Urinary bladder (tissue), 4 donors: Measurements from ENCODE around the gene PTGES. TPM values are rescaled to one million over a fixed set of nuclear protein-coding genes. Genes with fewer than 3 reads are reported as not detected.
"Not testable (repeated sequence)": the region's sequence is repeated elsewhere in the genome, so short reads cannot be mapped to it uniquely, and the experiment has no call there.

Source experiments
- DNase-seq: peaks from one replicate; pipeline ENCODE4 v3.0.0-alpha.2; 2015; ENCODE audit errors: extremely low spot score
- H3K27ac ChIP-seq: one replicate; pipeline ENCODE4 v1.5.1; 2013; ENCODE audit warnings: low read depth, mild to moderate bottlenecking, moderate library complexity
- H3K36me3 ChIP-seq: one replicate; pipeline ENCODE4 v1.6.1; 2013; ENCODE audit warnings: mild to moderate bottlenecking, moderate library complexity; ENCODE audit not compliant: insufficient read depth
- H3K4me1 ChIP-seq: one replicate; pipeline ENCODE4 v1.6.1; 2013; ENCODE audit warnings: mild to moderate bottlenecking, moderate library complexity; ENCODE audit not compliant: insufficient read depth
- H3K4me3 ChIP-seq: one replicate; pipeline ENCODE4 v1.5.1; 2013; ENCODE audit warnings: low read depth, low read length
- WGBS: extraction: QIAGEN DNeasy Blood & Tissue Kit; methylation state at CpG from one replicate; pipeline ENCODE4 v1.1.7; 2013; 5-methylcytosine and 5-hydroxymethylcytosine counted together
- polyA plus RNA-seq: library from polyadenylated mRNA; stranded (reverse); fragments of 200-250 nt; gene quantifications from one replicate; pipeline ENCODE4 v1.2.3, GENCODE V29; 2013
- total RNA-seq: library from RNA; depleted of rRNA; stranded (reverse); fragments of >200 nt; gene quantifications from one replicate; pipeline ENCODE4 v1.2.3, GENCODE V29; 2014
- donor health status: healthy with polysubstance abuse.
- donor health status: healthy.

PTGES gene
- total and polyA plus RNA-seq, 2 donors, result 18.0 to 26.8 TPM

- WGBS, result 51% methylated on average over 13 of the region's 13 CpGs
- not testable (repeated sequence) for H3K27ac ChIP-seq, H3K4me3 ChIP-seq, H3K4me1 ChIP-seq, DNase-seq, H3K36me3 ChIP-seq
Measured at GRCh38 chr9:129762370-129762984, 9.6 kb upstream of the PTGES start.

GRCh38 chr9:129761901-129762369 lies 9.1 kb upstream of the PTGES start:
- DNase-seq, result no peak
- Histone ChIP-seq H3K27ac (peak overlapping the region; percentile 31), H3K36me3 (no peaks in the 10 kb centered on the region), H3K4me1 (no peaks in the 10 kb centered on the region), H3K4me3 (no peak overlapping the region)
- WGBS, result 23% methylated on average over 6 of the region's 6 CpGs

GRCh38 chr9:129761293-129761900 lies 8.6 kb upstream of the PTGES start:
- H3K4me3 ChIP-seq, result no peak overlapping the region
- peak overlapping the region; percentile 31 for H3K27ac ChIP-seq
- H3K36me3 ChIP-seq, result no peaks in the 10 kb centered on the region
- peak; percentile 70 for DNase-seq
- 48% methylated on average over 11 of the region's 11 CpGs for WGBS
- no peaks in the 10 kb centered on the region for H3K4me1 ChIP-seq

GRCh38 chr9:129760784-129761183 lies 7.9 kb upstream of the PTGES start:
- not testable (repeated sequence) for H3K27ac ChIP-seq, H3K36me3 ChIP-seq, H3K4me3 ChIP-seq, DNase-seq, H3K4me1 ChIP-seq
- 90% methylated on average over 7 of the region's 7 CpGs for WGBS

GRCh38 chr9:129759804-129760502 lies 7.1 kb upstream of the PTGES start:
- DNase-seq, result no peak
- no peaks in the 10 kb centered on the region for H3K36me3 ChIP-seq
- no peak overlapping the region for H3K4me3 ChIP-seq
- H3K4me1 ChIP-seq, result no peaks in the 10 kb centered on the region
- H3K27ac ChIP-seq, result no peak overlapping the region
- WGBS, result 89% methylated on average over 13 of the region's 13 CpGs

GRCh38 chr9:129759319-129759718 lies 6.5 kb upstream of the PTGES start:
- no peak overlapping the region for H3K27ac ChIP-seq
- 82% methylated on average over 4 of the region's 4 CpGs for WGBS

GRCh38 chr9:129757045-129757444 lies 4.2 kb upstream of the PTGES start:
- no peak overlapping the region for H3K27ac ChIP-seq
- H3K4me1 ChIP-seq, result no peaks in the 10 kb centered on the region
- no peak for DNase-seq
- no peak overlapping the region for H3K4me3 ChIP-seq
- 81% methylated on average over 9 of the region's 9 CpGs for WGBS
- no peaks in the 10 kb centered on the region for H3K36me3 ChIP-seq

More at GRCh38 chr9:129759319-129759718, 6.5 kb upstream of the PTGES start:
- Histone ChIP-seq H3K36me3 (no peaks in the 10 kb centered on the region), H3K4me1 (no peaks in the 10 kb centered on the region), H3K4me3 (no peak overlapping the region)
- no peak for DNase-seq

- H3K4me1 ChIP-seq, result no peaks in the 10 kb centered on the region
- DNase-seq, result no peak
- H3K36me3 ChIP-seq, result no peaks in the 10 kb centered on the region
- H3K27ac ChIP-seq, result no peak overlapping the region
- 87% methylated on average over 6 of the region's 6 CpGs for WGBS
- no peak overlapping the region for H3K4me3 ChIP-seq
Measured at GRCh38 chr9:129756191-129756590, 3.3 kb upstream of the PTGES start.

GRCh38 chr9:129755151-129755550 lies 2.3 kb upstream of the PTGES start:
- WGBS, result 85% methylated on average over 5 of the region's 5 CpGs
- Histone ChIP-seq H3K36me3 (no peaks in the 10 kb centered on the region), H3K4me1 (no peaks in the 10 kb centered on the region), H3K27ac (no peak overlapping the region), H3K4me3 (no peak overlapping the region)
- DNase-seq, result no peak

GRCh38 chr9:129751841-129752801 lies 721 bp downstream of the PTGES start:
- Histone ChIP-seq H3K4me1 (no peaks in the 10 kb centered on the region), H3K36me3 (no peaks in the 10 kb centered on the region), H3K27ac (peak overlapping the region; percentile 64), H3K4me3 (peak overlapping the region; percentile 43)
- 24% methylated on average over 31 of the region's 31 CpGs for WGBS
- DNase-seq, result peak; percentile 33

GRCh38 chr9:129750013-129750638 lies 2.7 kb downstream of the PTGES start:
- peak; percentile 41 for DNase-seq
- no peak overlapping the region for H3K4me3 ChIP-seq
- H3K36me3 ChIP-seq, result no peaks in the 10 kb centered on the region
- H3K4me1 ChIP-seq, result no peaks in the 10 kb centered on the region
- WGBS, result 85% methylated on average over 9 of the region's 9 CpGs
- no peak overlapping the region for H3K27ac ChIP-seq

- Histone ChIP-seq H3K4me1 (no peaks in the 10 kb centered on the region), H3K36me3 (no peaks in the 10 kb centered on the region), H3K4me3 (no peak overlapping the region), H3K27ac (no peak overlapping the region)
- 93% methylated on average over 6 of the region's 6 CpGs for WGBS
- DNase-seq, result no peak
Measured at GRCh38 chr9:129749575-129749974, 3.3 kb downstream of the PTGES start.

GRCh38 chr9:129749052-129749451 lies 3.8 kb downstream of the PTGES start:
- not testable (repeated sequence) for H3K27ac ChIP-seq, H3K4me3 ChIP-seq, H3K4me1 ChIP-seq, DNase-seq, H3K36me3 ChIP-seq
- 91% methylated on average over 4 of the region's 4 CpGs for WGBS
